Stimulated activated CD8-positive, alpha-beta memory T cell treated with anti-CD3 and anti-CD28 coated beads, Interleukin-7, amount 100 ng/mL, for 1 hour (primary cell): ENCODE measurements around the gene CTXN1.
"Not testable (repeated sequence)": the region's sequence is repeated elsewhere in the genome, so short reads cannot be mapped to it uniquely, and the experiment has no call there.

ENCODE experiments used
- DNase-seq, 2 donors: peaks; one replicate each; pipeline ENCODE4 v3.0.0-alpha.2; 2020; ENCODE audit warnings: low read depth in 2 of 2

Gene CTXN1

DNA sequence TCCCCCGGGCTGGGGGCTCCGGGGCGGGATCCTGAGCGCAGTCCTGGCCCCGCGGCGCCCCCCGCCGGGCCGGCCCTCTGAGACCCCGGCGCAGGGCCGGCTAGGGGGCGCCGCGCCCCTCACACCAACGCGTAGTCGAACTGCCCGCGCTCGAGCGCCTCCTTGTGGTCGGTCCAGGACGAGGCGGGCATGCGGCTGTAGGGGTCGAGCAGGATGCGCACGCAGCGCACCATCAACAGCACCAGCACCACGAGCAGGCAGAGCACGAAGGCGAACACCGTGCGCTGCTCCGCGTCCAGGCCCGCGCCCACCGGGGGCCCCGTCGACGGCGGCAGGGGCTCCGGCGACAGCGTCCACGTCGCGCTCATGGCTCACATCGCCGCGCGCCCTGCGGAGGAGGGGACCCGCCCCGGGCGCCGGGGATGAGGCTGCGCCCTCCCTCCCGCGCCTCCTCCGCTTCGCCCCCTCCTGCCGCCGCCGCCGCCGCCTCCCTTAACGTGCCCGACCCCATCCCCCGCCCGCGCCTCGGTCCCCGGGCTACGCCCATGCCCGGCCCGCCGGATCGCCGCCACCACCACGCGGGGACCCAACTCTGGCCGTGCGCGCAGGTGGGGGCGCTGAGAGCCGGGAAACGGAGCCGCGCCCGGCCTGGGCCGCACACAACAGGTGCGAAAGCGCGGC, 624 bp downstream of the CTXN1 start:
- DNase-seq = peak; percentile 48 to 63

DNA sequence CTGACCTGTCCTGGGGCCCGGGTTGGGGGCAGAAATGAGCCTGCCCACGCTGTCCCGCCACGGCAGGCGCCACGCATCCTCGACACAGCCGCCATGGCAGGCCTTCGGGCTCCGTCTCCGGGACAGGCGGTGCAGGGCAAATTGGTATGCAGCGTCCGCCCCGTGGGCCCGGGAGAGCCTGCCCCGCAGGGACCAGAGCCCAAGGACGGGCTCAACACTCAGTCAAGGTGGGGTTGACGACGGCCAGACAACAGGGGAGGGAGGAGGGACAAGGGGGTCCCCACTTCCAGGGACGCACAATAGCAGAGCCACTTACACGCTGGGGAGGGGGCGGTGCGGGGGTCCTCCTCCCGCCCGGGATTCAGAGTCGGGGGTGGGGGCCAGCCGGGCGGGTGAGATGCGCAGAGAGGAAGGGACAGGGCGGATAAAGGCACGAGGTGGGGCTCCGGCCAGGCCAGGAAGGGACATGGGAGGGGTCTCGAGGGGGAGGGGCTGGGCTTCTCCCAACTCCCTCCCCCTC, 1.2 kb downstream of the CTXN1 start:
- no peak for DNase-seq

DNA sequence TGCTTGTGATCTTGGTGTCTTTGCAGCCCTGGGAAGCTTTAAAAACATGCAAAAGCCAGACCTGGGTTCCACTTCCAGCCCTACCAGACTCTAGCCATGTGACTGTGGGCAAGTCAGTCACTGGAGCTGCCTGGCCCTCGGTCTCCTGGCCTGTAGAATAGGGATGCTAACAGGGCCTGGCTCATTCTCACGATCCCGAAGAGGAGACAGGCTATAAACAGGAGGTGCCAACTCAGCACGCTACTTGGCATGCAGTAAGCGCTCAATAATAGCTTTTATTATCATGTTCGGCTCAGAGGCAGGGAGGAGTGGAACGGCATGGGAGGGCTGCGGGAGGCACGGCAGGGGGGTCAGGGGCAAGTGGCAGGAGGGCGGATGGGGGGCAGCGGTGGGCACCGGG, 1.7 kb downstream of the CTXN1 start:
- no peak for DNase-seq

DNA sequence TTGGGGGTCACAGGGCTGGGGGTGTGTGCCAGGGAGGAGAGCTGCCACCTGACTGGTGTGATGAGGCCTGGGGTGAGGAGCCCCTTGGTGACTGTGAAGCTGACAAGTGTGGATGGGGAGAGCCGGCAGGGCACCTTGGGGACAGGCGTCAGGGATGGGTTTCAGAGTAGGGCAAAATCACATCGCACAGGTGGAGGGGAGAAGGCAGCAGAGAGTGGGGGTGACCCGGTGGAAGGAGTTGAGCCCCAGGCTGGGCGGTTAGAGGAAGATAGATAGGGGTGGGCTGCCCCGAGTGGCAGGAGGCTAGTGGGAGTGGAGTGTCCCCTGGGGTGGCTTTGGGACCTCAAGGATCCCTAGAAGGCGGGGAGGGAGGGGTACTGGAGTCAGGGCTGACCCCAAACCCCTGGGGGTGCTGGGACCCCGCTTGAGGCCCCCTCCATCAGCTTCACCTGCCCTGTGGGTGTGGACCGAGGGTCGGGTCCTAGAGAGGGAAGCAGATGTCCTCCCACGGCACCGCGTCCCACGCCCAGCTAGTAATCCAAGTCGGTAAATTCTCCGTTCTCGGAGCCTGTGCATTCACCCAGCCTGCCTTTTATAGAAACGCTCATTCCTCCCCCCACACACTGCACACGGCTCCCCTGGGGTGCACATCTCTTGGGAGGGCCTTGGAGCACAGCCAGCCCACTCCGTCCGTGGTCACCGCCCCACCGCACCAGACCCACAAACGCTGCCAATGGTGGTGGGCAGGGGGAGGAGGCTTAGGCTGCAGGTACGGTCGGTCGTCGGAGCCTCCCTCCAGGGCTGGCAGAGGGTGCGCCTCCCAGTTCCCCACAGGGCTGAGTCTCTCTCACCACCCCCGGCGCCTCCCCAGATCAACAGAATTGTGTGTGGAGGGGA, 2.4 kb downstream of the CTXN1 start:
- no peak for DNase-seq

DNA sequence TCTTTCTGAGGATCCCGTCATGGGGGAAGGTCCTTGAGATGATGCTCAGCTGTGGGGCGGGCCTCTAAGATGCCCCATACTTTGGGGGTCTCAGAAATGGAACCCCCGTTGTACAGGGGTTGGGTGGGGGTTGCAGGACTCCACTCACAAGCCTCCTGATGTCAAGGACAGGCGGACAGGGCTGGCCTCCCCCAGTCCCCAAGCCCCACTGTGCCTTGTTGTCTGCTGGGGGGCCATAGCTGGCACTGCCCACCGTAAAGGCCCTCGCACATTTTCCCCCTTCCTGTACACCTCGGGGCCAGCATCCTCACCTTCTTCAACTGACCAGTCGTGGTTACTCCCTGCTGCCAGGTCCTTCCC, 3.1 kb downstream of the CTXN1 start:
- DNase-seq = no peak

DNA sequence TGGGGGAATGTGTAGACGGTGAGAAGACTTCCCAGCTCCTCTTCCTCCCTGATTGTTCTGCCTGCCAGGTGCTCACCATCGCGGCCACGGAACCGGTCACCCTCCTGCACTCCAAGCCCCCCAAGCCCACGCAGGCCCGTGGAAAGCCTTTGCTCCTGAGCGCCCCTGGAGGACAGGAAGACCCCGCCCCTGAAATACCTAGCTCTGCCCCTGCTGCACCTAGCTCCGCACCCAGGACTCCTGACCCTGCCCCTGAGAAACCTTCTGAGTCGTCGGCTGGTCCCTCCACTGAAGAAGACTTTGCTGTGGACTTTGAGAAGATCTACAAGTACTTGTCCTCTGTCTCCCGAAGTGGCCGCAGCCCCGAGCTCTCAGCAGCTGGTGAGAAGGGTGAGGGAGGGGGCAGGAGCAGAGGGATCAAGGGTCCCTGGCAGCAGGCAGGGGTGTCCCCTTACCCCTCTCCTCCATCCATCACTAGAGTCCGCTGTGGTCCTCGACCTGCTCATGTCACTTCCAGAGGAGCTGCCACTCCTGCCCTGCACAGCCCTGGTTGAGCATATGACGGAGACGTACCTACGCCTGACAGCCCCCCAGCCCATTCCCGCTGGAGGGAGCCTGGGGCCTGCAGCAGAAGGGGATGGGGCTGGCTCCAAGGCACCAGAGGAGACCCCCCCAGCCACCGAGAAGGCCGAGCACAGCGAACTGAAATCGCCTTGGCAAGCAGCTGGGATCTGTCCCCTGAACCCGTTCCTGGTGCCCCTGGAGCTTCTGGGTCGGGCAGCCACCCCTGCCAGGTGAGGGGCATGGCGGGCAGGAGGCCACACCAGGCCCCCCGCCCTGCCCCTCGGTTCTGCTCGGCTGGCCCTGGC, 3.7 kb downstream of the CTXN1 start:
- no peak for DNase-seq

DNA sequence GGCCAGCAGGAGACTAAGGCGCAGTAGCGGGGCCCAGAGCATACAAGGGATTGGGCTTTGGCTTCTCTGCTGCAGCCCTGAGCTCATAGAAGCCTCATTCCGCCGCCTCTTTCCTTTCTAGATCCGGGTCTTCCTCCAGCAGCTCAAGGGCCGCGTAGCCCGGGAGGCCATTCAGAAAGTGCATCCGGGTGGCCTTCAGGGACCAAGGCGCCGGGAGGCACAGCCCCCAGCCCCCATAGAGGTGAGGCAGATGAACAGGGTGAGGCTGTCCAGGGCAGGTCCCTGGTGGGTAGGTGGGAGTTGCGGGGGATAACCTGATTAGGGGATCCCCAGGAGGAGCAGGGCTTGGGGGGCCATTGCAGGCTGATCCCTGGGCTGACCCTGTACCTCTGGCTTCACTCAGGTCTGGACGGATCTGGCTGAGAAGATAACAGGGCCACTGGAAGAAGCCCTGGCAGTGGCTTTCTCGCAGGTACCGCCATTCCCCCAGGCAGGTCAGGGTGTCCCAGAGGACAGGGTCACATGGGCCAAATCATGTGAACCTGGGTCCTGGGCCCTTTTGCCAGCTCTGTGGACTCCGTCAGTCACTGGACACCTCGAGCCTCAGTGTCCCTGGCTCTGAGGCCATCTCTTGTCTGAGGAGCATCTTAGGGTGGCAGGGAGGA, 4.5 kb downstream of the CTXN1 start:
- DNase-seq = no peak

DNA sequence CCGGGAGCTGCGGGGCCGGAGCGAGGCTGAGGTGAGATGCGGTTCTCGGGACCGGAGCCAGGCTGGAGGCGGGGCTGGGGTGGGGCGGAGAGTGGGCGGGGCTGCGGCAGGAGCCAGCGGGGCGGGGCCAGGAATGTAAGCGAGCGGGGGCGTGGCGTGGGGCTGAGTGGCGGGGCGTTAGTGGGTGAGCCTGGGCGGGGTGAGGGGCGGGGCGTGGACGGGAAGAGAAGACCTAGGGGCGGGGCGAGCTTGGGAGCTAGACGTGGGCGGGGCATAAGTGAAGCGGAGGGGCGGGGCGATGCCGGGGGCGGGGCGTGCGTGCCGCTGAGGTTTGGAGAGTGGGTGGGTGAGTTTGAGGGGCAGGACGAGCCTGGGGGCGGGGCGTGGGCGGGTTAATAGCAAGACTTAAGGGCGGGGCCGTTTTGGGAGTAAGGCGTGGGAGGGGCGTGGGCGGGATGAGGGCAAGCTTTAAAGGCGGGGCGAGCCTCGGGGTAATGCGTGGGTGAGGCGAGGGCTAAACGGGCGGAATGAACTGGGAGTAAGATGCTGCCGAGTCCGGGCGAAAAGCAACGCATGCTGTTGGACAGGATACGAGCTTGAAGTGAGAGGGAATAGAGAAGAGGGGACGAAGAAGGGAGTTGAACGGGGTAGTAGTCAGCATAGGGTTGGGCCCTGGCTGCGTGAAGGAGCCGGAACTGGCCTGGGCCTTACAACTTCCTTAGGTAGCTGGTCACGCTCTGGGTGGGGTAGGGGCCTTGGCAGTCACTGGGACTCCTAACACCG, 5.2 kb downstream of the CTXN1 start:
- DNase-seq = peak; percentile 99 to 100

DNA sequence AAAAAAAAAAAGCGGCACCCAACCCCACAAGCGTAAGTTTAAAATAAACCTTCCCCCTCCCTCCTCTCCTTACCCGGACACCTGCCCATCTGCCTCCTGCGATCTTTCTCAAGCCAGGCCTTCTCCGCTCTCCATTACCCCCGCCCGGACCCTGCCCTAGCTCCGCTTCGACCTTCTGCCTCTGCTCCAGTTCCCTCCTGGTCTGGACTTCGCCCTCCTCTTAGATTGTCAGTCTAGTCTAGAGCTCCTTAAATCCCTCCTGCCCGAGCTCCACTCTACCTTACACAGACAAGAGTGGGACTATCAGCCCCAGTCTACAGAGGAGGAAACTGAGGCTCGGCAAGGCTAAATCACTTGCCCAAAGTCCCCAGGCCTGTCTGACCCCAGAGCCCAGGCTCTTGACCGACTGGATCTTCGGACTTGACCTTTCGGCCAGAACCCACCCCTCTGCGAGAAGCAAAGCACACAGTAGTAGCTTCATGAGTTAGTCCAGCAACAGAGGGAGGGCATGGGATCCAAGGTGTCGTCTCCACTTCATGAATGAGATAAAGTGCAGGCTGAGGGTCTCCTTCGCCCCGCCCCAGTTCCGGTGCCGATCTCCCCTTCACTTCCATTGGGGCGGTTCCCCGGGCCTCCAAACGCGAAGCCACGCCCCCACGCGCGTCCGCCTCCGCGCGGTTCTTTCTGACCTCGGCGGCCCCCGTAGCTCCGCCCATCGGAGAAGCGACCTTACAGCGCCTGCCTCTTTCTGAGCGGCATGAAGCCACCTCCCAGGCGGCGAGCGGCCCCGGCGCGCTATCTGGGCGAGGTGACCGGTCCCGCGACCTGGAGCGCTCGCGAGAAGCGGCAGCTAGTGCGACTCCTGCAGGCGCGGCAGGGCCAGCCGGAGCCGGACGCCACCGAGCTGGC, 6.1 kb downstream of the CTXN1 start, which contains the start of gene SNAPC2:
TSS of gene SNAPC2 (plus strand) at position 729 of the 909 bp plus-strand sequence. CDS start at position 758, 29 bp downstream.
- peak; percentile 88 to 93 for DNase-seq

DNA sequence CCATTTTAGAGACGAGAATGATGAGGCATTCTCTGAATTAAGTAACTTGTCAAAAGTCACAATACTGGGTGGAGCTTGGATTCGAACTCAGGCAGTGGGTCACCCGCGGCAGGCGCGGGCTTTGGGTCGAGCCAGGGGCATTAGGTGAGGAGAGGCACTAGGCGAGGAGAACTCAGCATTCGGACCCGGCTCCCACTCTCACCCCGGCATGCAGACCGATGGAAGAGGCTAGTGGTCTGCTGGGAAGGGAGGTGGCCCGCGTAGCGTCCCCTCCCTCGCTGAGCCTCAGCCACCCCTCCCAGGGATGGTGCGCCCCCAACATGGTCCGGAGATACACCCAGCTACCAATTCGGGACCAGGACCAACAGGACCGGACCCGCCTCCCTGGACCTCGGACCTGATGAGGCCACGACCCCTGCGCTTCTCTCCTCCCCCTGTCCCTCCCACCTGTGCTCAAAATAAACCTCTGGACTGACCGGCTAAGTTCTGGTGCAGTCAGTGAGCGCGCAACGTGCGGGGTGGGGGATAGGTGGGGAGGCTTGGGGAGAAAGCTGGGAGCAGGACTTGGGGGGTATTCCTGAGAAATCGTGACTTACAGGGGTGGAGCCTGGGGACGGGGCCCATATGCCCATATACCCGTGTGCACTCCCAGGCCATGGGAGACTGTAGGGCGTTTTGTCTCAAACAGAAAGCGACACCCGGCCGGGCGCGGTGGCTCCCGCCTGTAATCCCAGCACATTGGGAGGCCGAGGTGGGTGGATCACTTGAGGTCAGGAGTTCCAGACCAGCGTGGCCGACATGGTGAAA, 7.1 kb downstream of the CTXN1 start:
- no peak for DNase-seq

DNA sequence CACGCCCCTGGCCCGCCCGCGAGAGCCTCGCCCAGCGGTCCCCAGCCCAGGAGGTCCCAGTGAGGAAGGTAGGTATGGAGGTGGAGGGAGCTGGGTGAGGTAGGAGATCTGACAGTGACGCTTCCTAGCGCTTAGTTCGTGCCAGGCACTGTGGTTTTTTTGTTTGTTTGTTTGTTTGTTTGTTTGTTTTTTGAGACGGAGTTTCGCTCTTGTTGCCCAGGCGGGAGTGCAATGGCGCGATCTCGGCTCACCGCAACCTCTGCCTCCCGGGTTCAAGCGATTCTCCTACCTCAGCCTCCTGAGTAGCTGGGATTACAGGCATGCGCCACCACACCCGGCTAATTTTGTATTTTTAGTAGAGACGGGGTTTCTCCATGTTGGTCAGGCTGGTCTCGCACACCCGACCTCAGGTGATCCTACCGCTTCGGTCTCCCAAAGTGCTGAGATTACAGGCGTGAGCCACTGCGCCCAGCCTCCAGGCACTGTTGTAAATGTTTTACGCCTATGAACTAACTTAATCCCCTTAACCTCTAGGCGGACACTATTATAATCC, 7.8 kb downstream of the CTXN1 start:
- not testable (repeated sequence) for DNase-seq

DNA sequence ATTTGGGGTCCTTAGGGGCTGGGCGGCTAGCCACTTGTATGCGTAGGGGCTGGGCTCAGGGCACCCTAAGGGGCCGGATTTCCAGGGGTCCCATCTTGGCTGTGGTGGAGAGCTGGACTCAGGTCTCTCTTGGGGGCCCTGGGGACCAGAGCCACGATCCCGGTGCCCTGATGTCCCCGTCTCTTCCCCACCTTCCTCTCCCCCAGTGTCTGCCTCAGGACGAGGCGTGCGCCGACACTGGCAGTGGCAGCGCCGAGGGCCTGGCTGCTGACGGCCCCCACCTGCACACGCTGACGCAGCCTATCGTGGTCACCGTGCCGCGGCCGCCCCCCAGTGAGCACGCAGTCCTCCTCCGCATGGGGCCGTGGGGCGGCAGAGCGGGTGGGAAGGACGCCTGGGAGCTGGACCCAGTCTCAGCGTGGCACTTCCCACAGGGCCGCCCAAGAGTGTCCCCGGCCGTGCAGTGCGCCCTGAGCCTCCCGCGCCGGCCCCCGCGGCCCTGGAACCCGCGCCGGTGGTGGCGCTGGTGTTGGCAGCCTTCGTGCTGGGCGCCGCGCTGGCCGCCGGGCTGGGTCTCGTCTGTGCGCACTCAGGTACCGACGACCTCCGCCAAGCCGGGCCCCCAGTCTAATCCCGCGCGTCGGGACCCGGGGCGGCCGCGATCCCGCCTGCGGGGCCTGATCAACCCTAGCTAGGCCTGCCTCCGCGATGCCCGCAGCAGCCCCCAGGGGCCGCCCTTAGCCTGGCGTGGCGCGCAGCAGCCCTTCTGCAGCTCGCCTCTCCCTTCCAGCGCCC, 8.5 kb downstream of the CTXN1 start:
- DNase-seq = peak in 1 of 2 donors; percentile 34

DNA sequence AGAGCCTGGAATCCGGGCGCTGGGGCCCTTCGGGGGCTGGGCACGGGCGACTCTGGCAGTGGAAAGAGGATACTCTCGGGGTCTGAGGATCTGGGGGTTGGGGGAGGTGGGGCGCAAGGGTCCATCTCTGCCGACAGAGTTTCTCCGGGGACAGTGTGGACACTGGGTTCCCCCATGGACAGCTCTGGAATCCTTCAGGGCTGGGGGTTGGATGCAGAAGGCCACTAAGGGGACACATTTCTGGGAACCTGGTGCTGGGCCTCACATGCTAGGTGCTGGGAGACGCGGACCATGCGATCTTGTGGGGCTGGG, 9.0 kb downstream of the CTXN1 start:
- no peak for DNase-seq

DNA sequence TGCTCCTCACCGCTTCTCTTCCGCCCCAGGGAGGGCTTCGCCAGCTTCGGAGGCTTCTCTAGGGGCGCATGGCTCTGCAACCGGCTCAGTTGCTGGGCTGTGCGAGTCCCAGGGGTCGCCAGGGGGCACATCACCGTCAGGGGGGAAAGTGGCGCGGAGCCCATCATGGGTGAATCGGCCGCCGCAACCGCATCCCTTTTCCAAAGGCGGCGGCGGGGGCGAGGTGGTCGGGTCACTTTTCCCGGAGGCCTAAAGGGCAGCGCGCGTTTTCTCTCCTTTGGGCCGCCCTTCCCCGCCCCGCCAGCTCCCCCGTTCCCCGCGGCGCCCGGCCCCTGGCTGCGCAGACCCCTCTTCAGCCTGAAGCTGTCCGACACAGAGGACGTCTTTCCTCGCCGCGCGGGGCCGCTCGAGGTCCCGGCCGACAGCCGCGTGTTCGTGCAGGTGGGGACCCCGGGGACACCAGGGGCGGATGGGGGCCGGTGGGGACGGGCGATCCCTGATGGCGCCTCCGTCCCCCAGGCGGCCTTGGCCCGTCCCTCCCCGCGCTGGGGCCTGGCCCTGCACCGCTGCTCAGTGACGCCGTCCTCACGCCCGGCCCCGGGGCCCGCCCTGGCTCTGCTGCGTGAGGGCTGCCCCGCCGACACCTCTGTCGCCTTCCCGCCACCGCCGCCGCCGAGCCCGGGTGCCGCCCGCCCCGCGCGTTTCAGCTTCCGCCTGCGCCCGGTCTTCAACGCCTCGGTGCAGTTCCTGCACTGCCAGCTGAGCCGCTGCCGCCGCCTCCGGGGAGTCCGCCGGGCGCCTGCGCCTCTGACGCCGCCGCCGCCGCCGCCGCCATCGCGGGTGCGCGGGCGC, 9.6 kb downstream of the CTXN1 start:
- no peak for DNase-seq

DNA sequence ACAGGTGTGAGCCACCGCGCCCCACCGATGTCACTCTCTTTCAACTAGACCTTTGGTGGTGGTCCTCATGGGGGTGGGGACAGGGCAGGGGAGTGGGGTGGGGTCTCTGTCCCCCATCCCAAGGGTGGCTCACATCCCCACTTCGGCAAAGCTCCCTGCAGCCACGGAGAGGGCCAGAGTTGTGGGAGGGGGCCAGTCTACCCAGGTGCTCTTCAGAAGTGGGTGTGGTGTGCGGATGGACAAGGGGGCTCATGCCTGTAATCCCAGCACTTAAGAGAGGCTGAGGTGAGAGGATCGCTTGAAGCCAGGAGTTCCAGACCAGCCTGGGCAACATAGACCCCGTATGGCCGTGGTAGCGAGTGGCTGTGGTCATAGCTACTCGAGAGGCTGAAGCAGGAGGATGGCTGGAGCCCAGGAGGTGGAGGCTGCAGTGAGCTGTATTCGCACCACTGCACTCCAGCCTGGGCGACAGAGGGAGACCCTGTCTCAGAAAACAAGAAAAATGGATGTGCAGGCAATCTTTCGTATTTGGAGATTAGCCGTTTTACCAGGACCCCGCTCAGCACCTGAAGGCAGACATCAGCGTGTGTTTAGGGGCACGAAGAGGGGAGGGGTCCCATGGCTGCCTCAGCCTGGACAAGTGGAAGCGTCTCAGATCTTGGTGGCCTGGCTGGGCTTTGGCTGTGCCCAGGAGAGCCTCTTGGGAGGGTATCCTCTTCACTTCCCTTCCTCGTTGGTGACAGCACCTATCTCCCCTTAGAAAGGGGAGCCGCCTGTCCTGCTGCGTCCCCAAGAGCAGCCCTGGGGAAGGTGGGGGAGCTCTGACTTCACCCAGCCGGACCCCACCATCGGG, 10.5 kb downstream of the CTXN1 start:
- DNase-seq = no peak

DNA sequence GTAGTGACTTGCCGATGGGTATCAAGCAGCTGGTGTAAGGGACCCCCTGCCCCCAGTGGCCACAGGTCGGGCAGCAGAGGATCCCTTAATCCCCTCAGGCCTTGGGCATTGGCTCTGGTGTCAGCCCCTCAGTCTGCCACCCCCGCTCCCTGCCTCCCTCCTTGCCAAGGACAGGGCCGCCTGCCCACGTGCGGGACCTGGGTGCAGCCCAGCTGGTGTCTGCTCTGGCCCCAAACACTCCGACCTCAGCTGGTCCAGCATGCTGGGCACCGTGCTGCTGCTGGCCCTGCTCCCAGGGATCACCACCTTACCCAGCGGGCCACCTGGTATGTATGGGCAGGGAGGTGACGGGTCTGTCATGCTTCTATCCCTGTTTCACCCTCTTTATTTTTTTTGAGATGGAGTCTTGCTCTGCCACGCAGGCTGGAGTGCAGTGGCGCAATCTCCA, 11.3 kb downstream of the CTXN1 start, which contains the start of gene TGFBR3L:
TSS of gene TGFBR3L (plus strand) at position 233 of the 448 bp plus-strand sequence.
- DNase-seq = no peak
